HG03457 (cell line): Measurements from ENCODE around the gene CHRNB2.

Source experiments
- ATAC-seq: cut with Tn5 transposase; IDR thresholded peaks from one replicate; pipeline ENCODE4 v1.9.1; 2021; ENCODE audit warnings: moderate number of reproducible peaks; ENCODE audit not compliant: unreplicated experiment

The CHRNB2 gene

DNA sequence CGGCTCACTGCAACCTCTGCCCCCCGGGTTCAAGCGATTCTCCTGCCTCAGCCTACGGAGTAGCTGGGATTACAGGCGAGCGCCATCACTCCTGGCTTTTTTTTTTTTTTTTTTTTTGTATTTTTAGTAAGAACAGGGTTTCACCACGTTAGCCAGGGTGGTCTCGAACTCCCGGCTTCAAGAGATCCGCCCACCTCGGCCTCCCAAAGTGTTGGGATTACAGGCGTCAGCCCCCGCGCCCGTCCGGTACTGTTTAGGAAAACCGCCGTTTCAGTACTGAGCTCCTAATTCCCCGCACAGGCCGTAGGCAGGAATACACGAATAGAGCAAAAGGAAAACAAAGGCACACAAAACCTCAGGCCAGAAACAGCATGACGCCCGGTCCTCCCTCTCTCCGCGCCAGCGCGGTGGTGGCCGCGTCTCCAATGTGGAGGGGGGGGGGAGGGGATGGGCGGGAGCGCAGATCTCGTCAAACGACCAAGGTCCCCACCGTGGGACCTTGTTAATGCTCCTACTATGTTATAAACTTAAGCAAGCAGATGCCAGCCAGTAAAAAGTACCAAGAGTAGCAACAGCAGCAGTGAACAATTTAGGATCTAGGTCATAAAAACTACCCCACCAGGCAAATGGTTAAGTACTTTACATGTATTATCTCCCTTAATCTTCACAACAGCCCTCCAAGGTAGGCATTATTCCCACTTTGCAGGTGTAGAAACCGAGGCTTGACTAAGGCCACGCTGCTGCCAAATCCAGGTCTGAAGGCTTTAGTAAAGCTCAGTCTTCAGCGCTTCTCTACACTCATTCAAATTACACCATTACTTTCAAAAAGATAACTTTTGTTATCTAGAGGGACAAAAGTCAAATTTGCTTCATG is 41.1 kb downstream of the CHRNB2 start:
- ATAC-seq, result no peak

DNA sequence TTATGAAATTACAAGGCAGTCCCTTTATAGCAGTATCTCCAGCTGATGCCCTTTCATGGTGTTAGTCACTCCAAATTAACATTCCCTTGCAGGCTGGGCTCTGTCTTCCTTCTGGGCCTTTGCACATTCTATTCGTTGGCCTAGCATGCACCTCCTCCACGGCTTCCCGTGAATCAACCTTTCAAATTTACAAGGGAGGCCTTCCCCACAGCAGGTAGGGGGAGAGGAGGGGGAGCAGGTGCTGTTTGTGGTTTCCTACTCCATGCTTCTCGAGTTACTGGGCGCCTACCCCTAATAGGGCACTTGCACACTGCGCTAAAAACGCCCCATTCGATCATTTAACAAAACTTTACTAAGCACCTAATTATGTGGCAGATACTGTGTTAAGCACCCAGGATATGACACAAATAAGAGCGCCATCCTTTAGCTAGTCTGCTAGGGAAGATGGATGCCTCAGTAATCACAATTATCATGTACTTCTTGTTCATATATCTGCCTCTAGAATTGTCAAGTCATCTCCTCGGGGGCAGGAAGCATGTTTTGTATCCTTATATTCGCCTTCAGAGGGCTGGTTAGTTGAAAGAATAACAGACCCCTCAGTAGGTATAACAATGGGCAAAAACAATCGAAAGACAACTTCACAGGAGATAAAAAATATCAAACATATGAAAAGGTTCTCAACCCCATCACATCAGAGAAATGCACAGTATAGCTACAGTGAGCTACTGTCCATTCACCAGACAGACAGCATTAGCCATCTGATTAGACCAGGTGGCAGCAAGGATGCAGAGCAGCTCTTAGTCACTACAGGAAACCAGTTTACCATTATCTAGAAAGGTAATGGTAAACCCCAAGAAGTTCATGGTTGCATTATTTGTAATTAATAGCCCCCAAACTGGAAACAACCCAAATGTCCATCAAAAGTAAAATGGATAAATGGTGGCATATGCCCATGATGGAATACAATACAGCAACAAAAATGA is 42.1 kb downstream of the CHRNB2 start:
- ATAC-seq, result no peak

DNA sequence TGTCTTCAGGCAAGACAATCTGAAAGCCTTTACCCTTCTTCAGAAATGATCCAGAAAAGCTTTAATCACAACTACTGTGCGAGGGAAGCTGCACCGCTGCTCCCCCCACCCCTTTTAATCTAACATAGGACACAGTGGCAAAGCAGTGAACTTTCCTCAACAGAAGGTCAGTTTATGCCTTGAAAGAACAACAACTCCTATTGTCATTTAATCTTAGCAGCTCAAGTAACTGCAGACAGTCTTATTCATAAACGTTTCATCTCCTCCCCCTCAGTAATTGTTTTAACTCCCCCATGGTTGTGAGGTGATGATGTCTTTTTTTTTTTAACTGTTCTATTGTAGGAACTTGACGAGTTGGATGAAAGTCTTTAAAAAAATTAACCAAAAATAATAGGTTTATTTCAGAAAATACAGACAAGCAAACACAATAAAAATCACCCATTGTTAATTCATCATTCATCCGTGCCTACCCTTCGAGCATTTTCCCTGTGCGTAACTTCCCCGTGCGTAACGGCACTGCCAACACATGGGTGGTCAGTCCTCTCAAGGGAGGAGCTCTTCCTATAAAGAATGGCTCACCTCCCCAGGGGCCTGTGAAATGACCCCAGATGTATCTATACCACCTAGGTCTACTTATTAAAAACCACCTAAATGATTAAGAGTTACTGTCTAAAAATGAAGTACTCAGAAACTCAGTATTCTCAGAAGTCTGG is 43.7 kb downstream of the CHRNB2 start:
- ATAC-seq, result no peak

DNA sequence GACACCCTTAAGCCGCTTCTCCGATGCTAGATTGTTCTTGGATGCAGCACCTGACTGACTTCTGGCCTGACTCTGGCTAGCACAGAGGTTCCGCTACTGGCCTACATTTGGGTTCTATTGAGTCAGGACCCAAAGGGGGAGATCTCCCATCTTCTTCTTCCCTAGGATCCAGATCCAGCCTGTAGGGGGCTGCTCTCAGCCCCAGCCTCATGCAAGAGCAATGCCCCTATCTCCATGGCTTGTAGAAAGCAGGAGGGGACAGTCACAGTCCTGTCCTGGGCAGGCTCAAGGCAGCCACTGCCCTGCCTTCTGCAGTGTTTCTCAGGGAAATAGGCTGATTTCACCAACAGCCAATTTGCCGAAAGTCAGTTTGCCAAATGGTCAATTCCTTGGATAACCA is 46.7 kb downstream of the CHRNB2 start:
- ATAC-seq, result no peak

DNA sequence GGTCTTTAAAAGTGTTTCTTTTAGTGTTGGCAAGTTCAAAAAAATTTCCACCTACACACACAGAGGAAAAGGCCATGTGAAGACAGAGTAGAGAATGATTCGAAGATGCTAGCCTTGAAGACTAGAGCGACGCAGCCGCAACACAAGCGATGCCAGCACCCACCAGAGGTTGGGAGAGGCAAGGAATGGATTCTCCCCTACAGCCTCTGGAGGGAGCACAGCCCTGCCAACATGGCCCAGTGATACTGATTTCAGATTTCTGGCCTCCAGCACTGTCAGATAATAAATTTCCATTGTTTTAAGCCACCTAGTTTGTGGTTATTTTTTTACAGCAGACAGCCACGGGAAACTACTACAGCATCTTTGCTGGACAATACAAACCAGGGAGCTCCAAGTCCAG is 47.3 kb downstream of the CHRNB2 start:
- ATAC-seq, result no peak

DNA sequence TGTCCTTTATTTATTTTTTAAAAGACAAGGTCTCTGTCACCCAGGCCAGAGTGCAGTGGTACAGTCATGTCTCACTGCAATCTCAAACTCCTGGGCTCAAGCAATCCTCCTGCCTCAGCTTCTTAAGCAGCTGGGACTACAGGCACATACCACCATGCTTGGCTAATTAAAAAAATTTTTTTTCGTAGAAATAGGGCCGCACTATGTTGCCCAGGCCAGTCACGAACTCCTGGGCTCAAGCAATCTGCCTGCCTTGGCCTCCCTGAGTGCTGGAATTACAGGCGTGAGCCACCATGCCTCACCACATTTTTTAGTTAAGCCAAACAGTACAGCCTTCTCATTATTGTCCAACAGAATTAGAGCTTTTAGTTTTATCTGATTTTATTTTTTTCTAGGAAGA is 47.8 kb downstream of the CHRNB2 start:
- ATAC-seq, result no peak

DNA sequence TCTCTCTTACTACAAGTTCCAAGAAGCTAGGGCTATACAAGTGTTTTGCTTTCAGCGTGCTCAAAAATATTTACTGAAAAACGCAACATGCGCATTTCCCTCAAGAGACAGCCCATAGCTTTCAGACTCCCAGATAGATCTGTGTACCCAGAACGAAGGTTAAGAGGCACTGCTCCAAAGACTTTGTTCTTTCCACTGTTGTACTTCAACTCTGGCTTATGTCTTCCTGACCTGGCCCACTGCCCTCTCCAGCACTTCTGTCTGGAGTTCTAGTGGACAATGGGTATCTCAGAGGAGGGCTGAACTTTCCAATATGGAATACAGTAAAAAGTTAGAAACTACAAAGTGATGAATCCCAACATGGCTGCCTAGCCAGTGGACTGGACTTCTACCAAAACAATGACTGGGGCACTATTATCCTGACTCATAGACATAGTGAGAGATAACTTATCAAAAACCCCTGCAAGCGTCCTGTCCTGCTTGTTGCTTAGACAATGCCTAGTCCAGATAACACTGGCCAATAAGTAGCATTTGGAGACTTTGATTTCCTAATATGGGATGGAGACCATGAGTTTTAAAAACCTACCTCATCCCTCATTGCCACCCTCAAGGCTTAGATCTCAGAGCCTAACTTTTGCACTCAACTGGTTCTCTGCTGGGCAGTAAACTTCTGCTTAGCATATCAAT is 49.2 kb downstream of the CHRNB2 start:
- no peak for ATAC-seq

DNA sequence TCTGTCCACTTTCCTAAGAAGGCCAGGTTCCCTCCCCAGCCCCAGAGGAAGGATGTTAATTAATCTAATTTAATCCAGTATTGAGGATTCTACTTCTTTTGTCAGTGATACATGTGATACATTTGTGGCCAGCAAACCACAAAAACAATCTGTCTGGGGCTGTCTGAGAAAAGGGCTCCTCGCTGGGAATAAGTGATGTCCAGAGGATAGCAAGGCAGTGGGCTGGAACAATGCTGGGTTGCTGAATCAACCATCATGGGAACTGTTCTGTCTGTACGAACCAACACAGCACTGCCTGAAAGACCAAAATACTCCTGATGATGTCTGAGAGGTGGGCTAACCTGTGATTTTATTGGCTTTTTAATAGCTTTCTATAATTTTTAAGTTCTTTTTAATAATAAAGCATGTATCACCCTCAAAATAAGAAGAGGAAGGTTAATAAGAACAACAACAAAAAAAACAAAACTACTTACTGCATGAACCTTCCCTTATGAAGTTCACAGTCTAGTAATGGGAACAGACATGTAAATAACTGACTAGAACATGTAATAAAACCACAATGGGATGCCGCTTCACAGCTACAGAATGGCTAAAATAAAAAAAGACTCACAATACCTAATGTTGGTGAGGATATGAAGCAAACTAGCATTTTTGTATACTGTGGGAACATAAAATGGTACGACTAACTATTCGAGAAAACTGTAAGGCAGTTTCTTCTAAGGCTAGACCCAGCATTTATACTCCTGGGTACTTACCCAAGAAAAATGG is 51.8 kb downstream of the CHRNB2 start:
- no peak for ATAC-seq

DNA sequence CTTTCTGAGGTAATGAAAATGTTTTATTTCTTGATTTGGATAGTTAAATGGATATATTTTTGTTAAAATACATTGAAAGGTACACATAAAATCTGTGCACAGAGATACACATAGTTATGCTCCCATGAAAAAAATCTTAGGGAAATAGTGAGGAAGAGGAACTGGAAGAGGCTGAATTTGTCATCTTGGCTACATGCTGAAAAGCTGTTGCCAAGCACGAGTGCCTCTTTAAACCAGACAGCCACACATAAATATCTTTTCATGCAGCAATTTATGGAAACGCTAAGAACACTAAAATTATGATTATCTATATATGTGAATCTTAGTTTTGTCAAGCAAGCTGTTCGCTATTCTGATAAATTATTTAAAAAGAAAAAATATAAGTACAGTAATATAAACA is 53.2 kb downstream of the CHRNB2 start:
- no peak for ATAC-seq

DNA sequence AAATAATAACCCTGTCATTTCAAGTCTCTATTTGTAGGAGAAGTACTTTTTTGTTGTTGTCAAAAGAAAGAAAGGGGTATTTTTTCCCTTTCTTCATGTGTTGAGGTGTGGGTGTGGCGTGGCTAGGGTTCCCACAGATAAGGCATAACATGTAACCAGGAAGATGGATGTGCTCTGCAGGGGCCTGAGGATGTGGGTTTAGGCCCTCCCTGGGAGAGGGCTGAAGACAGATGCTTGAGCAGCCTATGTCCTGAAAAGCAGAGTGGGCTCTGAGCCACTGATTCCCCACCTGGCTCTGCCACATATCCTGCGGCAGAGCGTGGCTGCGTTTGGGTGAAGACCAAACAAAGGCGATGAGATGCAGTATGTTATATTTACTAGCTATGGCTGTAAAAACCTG is 54.3 kb downstream of the CHRNB2 start:
- no peak for ATAC-seq

DNA sequence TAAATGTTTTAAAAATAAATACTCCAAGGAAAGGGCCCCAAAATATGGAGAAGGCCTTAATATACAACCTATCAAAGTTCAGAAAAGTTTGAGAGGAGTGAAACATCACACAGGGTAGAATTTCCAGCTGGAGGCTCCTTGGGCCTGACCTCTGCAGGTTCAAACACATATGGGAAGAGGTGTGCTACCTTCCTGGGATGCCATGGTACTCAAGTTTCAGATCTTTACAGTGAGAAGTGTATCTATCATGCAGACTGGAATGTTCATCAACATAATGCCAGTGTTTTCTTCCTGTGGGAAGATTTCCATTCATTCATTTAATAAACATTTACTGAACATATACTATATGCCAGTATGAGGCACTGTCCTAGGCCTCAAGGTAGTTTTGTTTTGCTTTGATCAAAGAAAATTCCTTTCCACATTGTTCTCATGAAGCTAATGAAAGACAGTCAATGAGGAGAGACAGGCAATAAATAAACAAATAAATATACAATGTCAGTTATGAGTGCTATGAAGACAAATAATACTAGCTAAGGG is 55.0 kb downstream of the CHRNB2 start:
- ATAC-seq, result no peak

DNA sequence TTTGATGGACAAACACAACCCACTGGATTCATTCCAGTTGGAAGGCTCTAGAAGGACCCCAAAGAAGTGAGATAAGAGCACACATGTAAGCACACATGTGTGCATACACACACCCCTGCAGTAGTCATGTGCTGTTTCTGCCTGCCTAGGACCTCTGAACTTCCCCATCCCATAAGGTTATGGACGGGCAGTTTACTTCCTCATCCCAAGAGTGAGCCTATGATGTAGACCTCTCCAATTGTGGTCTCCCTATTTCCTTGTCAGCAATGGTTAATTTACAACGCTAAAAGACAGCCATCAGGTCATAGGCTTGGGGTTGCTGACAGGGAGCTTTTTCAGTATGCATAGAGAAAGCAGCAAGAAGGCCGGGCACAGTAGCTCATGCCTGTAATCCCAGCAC is 55.8 kb downstream of the CHRNB2 start:
- ATAC-seq, result no peak

DNA sequence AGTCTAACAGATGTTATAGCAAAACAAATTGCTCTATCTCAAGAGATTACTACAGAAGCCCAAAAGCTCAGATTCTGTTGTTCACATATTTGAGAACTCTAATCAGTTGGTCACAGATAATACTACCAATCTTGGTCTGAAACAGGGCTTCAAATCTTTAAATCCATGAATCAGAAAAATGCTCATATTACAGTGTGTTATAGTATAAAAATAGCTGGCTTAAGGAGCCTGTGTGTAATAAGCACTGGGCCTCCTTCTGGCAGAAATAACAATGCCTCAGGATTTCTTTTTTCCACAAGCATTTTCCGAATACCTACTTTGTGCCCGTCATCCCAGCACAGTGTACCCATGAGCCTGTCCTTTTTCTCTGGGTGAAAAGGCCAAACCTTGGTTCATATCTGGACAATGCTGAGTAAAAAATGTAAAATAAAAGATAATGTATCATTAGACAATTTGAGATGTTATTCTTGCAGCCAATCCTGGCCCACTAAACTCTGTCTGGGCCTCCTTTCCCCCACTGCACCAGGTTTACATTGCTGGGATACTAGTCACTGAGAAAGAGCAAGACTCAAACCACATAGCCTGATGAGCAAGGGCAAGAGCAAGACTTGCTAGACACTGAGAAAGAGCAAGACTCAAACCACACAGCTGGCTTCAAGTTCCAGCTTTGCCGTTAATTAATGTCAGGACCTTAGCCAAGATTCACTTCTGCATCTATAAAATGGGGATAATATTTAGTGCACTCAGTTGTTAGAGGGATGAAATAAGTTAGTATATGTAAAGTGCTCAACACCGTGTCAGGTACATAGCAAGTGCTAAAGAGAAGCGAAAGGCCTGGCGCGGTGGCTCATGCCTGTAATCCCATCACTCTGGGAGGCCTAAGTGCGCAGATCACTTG is 57.4 kb downstream of the CHRNB2 start:
- ATAC-seq, result no peak

DNA sequence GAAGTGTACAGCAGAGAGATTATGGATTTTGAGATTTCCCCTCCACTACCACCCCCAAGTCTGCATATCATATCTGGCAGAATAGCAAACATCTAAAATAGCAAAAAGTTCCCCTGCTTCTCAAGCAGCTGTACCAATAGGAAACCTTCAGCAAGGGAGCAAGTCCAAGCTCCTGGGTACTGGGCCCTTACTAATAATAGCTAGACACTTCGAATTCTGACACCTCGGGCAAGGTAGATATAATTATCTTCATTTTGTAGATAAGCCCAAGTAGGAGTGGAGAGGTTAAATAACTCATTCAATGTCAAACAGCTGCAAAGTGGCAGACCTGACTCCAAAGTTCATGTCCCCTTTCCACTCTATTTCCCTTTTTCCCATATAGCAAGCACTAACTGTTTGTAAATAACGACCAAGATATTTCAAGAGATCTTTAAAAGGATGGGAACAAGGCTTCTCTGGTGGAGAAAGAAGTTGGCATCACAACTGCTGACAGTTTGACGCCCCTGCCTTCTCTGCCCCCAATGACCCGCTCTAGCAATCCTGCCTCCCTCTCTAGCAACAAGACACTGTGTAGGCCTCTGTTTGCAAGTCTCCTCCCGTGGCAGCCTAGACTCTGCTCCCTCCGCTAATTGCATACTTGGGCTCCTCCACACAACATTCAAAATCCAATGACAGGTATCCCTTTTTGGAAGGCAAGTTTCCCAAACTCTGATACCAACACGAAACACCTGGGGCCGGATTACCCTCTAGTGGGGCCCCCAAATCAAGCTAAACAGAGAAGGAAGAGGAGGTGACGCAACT is 59.1 kb downstream of the CHRNB2 start:
- no peak for ATAC-seq

DNA sequence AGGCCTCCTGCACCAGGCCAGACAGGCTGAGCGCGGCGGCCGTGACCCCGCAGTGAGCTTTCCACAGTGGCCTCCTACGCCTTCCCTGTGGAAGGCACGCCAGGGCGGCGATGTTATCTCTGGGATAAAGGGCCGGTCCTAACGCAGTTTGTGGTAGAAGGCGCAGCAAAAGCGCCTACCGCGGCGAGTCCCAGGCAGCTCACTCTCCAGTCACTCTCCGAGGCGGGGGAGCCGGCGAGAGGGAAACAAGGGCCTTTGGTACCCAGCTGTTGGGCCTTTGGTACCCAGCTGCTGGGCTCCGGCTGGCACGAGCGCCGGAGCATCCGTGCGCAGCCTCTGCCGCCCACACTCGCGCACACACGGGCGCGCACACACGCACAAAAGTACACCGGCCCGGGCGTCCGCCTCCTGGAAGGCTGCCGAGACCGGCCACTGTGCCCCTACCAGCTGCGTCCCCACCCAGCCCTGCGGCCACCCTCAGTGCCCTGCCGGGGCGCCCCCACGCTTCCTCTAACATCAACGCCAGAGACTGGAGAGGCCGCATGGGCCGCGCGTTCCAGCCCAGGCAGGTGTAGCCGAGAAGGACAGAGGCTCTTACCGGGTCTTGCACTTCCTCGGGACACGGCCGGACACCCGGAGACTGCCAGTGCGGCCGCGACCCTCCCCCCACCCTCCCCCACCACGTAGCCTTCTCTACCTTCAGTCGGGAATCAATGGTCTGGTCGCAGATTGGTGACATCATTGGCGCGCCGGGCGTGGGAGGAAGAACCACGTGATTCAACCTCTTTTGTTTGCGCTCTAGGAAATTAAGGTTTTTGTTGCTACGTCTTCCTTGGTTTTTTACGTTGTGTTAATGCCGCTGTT is 59.9 kb downstream of the CHRNB2 start:
- ATAC-seq, result no peak

DNA sequence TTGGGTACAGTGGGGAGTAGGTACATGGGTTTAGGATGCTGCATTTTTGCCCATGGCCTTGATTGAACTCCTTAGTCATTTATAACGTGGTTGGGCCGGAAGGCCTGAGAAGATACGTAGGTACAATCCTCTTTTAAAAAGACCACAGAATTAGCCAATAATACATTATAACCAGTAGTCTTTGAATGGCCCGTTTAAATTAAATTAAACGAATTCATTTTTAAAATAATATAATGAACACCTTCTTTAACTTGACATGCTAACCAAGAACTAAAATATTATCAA is 60.5 kb downstream of the CHRNB2 start:
- ATAC-seq, result no peak

DNA sequence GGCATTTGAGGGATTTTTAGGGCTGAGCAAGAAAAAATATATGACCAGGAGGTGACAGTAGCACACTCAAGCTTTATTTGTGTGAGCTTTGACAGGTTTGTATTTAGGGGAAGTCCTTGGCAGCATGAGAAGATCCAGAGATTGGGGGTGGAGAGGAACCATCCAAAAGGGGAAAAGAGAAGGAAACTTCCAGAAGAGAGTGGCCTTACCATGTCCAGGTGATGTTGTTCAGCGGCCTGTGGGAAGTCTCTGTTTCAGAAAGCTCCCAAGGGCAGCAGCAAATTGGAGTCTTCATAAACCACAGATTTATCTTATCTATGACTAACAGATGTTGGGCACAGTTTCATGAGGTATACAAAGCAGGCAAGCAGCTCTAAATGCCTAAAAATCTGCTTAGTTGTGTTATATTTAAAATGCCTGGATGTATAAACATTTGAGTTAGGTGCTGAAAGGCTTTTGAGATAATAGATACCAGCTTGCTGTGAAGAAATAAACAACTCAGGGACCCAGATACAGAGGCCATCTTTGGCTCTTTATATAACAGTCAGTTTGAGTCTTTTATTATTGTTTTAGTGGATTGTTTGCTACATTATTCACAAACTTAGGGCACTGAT is 61.6 kb downstream of the CHRNB2 start:
- ATAC-seq, result no peak
